ENCODE measurements around the gene BTBD17. TPM values are rescaled to one million over a fixed set of nuclear protein-coding genes. Genes with fewer than 3 reads are reported as not detected.

Gene BTBD17
- polyA plus RNA-seq, 1 of the 3 experiments (the other 2 are of a cell fraction) = not detected

DNA sequence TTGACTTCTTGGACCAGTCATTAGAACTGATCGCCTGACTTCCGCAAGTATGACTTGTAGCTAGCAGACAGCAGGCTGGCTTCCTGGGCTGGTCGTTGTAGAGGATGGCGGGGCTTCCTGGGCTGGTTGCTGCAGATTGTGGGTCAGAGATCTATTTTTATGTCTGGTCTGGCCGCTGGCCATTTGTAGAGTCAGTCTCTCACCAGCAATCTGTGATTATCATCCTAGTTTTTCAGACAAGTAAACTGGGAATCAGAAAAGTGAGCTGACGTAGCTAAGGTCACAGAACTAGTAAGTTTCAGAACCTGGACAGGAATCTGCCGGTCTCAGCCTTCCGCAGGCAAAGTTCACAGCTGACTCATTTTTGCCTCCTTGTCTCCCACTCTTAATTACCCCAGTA, 24.7 kb upstream of the BTBD17 start:
- Histone ChIP-seq H3K9me3 (no peaks in the 10 kb centered on the region), H3K9me2 (no peaks in the 10 kb centered on the region), H3K4me1 (ENCODE audit: control insufficient read depth in 1 of 2, insufficient read depth in 2 of 2, low read depth in 1 of 2, low read length in 1 of 2) (no peaks in the 10 kb centered on the region), H4K20me1 (ENCODE audit: insufficient read depth) (no peaks in the 10 kb centered on the region), H3K4me2 (no peak overlapping the region), H2AFZ (ENCODE audit: low read depth) (no peak overlapping the region), H3F3A (replicated peaks; ENCODE audit: insufficient read depth) (no peaks in the 10 kb centered on the region), H3K36me3 (replicated peaks in 1 of 2; ENCODE audit: control insufficient read depth in 1 of 2, insufficient read depth in 2 of 2, low read length in 1 of 2) (no peaks in the 10 kb centered on the region), H3K27me3 (ENCODE audit: insufficient read depth) (no peaks in the 10 kb centered on the region), H3K9ac (no peak overlapping the region), H3K27ac (ENCODE audit: low read depth in 2 of 2, low read length in 1 of 2) (no peak overlapping the region), H3K4me3 (ENCODE audit: low read depth in 2 of 2, low read length in 1 of 2) (no peak overlapping the region), H3K79me2 (ENCODE audit: insufficient read depth) (no peaks in the 10 kb centered on the region)
- 54% methylated on average over 8 of the region's 8 CpGs for WGBS (ENCODE audit: low lambda C conversion rate)
- ChIA-PET CTCF (interaction anchor here (1.1 to 1.8 kb wide), 2 partner anchors 13 to 18 kb away, joined by 3 to 13 read pairs; partner anchors contain the start of gene GPR142), POLR2A (no interaction called here)
- TF ChIP-seq SMC3 (IDR thresholded peaks at IDR 0.05; ENCODE audit: low read depth, low read length) (no peak), RFX5 (IDR thresholded peaks at IDR 0.05; ENCODE audit: low read length) (no peak), NFIC (IDR thresholded peaks at IDR 0.05; ENCODE audit: borderline replicate concordance) (no peak), MAX (IDR thresholded peaks at IDR 0.05; ENCODE audit: low read depth) (no peak), YY1 (IDR thresholded peaks at IDR 0.05; ENCODE audit: low read depth) (no peak), FOXM1 (IDR thresholded peaks at IDR 0.05; ENCODE audit: low read depth) (no peak), GATA2 (CRISPR knock-in tag; IDR thresholded peaks at IDR 0.05) (no peak), MEF2A (IDR thresholded peaks at IDR 0.05; ENCODE audit: borderline replicate concordance, low read depth) (no peak), EP300 (IDR thresholded peaks at IDR 0.05; ENCODE audit: borderline replicate concordance in 1 of 2, low read depth in 1 of 2, low read length in 1 of 2) (no peak), TCF12 (IDR thresholded peaks at IDR 0.05) (no peak), GABPA (IDR thresholded peaks at IDR 0.05; ENCODE audit: low read depth) (no peak), TEAD4 (IDR thresholded peaks at IDR 0.05; ENCODE audit: borderline replicate concordance, insufficient read depth) (no peak)
- TF ChIP-seq, protein P1, sequence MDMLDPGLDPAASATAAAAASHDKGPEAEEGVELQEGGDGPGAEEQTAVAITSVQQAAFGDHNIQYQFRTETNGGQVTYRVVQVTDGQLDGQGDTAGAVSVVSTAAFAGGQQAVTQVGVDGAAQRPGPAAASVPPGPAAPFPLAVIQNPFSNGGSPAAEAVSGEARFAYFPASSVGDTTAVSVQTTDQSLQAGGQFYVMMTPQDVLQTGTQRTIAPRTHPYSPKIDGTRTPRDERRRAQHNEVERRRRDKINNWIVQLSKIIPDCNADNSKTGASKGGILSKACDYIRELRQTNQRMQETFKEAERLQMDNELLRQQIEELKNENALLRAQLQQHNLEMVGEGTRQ (IDR thresholded peaks at IDR 0.05; ENCODE audit: borderline replicate concordance, low read depth, low read length) = no peak
- TF ChIP-seq, protein P2, sequence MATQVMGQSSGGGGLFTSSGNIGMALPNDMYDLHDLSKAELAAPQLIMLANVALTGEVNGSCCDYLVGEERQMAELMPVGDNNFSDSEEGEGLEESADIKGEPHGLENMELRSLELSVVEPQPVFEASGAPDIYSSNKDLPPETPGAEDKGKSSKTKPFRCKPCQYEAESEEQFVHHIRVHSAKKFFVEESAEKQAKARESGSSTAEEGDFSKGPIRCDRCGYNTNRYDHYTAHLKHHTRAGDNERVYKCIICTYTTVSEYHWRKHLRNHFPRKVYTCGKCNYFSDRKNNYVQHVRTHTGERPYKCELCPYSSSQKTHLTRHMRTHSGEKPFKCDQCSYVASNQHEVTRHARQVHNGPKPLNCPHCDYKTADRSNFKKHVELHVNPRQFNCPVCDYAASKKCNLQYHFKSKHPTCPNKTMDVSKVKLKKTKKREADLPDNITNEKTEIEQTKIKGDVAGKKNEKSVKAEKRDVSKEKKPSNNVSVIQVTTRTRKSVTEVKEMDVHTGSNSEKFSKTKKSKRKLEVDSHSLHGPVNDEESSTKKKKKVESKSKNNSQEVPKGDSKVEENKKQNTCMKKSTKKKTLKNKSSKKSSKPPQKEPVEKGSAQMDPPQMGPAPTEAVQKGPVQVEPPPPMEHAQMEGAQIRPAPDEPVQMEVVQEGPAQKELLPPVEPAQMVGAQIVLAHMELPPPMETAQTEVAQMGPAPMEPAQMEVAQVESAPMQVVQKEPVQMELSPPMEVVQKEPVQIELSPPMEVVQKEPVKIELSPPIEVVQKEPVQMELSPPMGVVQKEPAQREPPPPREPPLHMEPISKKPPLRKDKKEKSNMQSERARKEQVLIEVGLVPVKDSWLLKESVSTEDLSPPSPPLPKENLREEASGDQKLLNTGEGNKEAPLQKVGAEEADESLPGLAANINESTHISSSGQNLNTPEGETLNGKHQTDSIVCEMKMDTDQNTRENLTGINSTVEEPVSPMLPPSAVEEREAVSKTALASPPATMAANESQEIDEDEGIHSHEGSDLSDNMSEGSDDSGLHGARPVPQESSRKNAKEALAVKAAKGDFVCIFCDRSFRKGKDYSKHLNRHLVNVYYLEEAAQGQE (IDR thresholded peaks at IDR 0.05; ENCODE audit: low read depth, low read length) = no peak
- TF ChIP-seq, protein P3, sequence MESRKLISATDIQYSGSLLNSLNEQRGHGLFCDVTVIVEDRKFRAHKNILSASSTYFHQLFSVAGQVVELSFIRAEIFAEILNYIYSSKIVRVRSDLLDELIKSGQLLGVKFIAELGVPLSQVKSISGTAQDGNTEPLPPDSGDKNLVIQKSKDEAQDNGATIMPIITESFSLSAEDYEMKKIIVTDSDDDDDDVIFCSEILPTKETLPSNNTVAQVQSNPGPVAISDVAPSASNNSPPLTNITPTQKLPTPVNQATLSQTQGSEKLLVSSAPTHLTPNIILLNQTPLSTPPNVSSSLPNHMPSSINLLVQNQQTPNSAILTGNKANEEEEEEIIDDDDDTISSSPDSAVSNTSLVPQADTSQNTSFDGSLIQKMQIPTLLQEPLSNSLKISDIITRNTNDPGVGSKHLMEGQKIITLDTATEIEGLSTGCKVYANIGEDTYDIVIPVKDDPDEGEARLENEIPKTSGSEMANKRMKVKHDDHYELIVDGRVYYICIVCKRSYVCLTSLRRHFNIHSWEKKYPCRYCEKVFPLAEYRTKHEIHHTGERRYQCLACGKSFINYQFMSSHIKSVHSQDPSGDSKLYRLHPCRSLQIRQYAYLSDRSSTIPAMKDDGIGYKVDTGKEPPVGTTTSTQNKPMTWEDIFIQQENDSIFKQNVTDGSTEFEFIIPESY (IDR thresholded peaks at IDR 0.05; ENCODE audit: borderline replicate concordance, low read depth) = no peak
- no peak for DNase-seq
